IPS-NIHi7 (cell line): ENCODE measurements around the gene MLPH.

Source experiments
- DNase-seq: peaks from one replicate; pipeline ENCODE4 v3.0.0; 2012; ENCODE audit warnings: mixed read lengths; ENCODE audit errors: extremely low spot score

MLPH gene

GRCh38 chr2:237546040-237546875 is 59.2 kb downstream of the MLPH start:
- no peak for DNase-seq

GRCh38 chr2:237546876-237547395 is 59.9 kb downstream of the MLPH start:
- no peak for DNase-seq

GRCh38 chr2:237547841-237548416 is 60.9 kb downstream of the MLPH start:
- DNase-seq, result peak; percentile 71

- no peak for DNase-seq
Observed at GRCh38 chr2:237549216-237549615, 62.2 kb downstream of the MLPH start.

GRCh38 chr2:237549643-237550415 is 62.8 kb downstream of the MLPH start:
- DNase-seq, result no peak

GRCh38 chr2:237551071-237551574 is 64.1 kb downstream of the MLPH start:
- no peak for DNase-seq

- no peak for DNase-seq
Observed at GRCh38 chr2:237552908-237553307, 65.9 kb downstream of the MLPH start.

- DNase-seq, result no peak
Observed at GRCh38 chr2:237553948-237554347, 66.9 kb downstream of the MLPH start.

- no peak for DNase-seq
Observed at GRCh38 chr2:237555560-237555959, 68.5 kb downstream of the MLPH start.

- DNase-seq, result no peak
Observed at GRCh38 chr2:237556773-237557632, 70.0 kb downstream of the MLPH start.

GRCh38 chr2:237557633-237558015 is 70.6 kb downstream of the MLPH start:
- DNase-seq, result no peak

GRCh38 chr2:237558961-237559641 is 72.0 kb downstream of the MLPH start:
- no peak for DNase-seq

- no peak for DNase-seq
Observed at GRCh38 chr2:237561221-237561620, 74.2 kb downstream of the MLPH start.

- peak; percentile 81 for DNase-seq
Observed at GRCh38 chr2:237563816-237564215, 76.8 kb downstream of the MLPH start.

- no peak for DNase-seq
Observed at GRCh38 chr2:237564526-237565131, 77.6 kb downstream of the MLPH start.

GRCh38 chr2:237565974-237566373 is 78.9 kb downstream of the MLPH start:
- no peak for DNase-seq

GRCh38 chr2:237566401-237567235 is 79.6 kb downstream of the MLPH start, which contains the start of gene PRLH:
TSS of gene PRLH (plus strand) at chr2:237566574. CDS start at chr2:237566574, 0 bp downstream.
- no peak for DNase-seq

- no peak for DNase-seq
Observed at GRCh38 chr2:237567276-237568029, 80.4 kb downstream of the MLPH start.
